Right hindlimb (tissue), 1 donor: ENCODE results near the gene DNPH1.

Experiments
- DNase-seq: peaks from one replicate; pipeline ENCODE4 v3.0.0-alpha.2; 2018

The DNPH1 gene

GRCh38 chr6:43207286-43207685 lies 22.0 kb downstream of the DNPH1 start:
- no peak for DNase-seq

- no peak for DNase-seq
Observed at GRCh38 chr6:43205849-43206248, 23.4 kb downstream of the DNPH1 start.

- no peak for DNase-seq
Observed at GRCh38 chr6:43204271-43205105, 24.8 kb downstream of the DNPH1 start.

- DNase-seq, result no peak
Observed at GRCh38 chr6:43203718-43204095, 25.6 kb downstream of the DNPH1 start.

GRCh38 chr6:43203029-43203717 lies 26.1 kb downstream of the DNPH1 start:
- DNase-seq, result no peak

GRCh38 chr6:43202451-43202850 lies 26.8 kb downstream of the DNPH1 start:
- no peak for DNase-seq

- no peak for DNase-seq
Observed at GRCh38 chr6:43200541-43200940, 28.7 kb downstream of the DNPH1 start.

GRCh38 chr6:43199912-43200311 lies 29.4 kb downstream of the DNPH1 start:
- DNase-seq, result no peak

GRCh38 chr6:43196337-43196736 lies 32.9 kb downstream of the DNPH1 start:
- DNase-seq, result no peak

GRCh38 chr6:43193929-43194328 lies 35.4 kb downstream of the DNPH1 start:
- DNase-seq, result no peak

GRCh38 chr6:43192911-43193310 lies 36.4 kb downstream of the DNPH1 start:
- DNase-seq, result no peak

GRCh38 chr6:43189776-43190304 lies 39.4 kb downstream of the DNPH1 start:
- DNase-seq, result no peak

GRCh38 chr6:43188426-43188825 lies 40.9 kb downstream of the DNPH1 start:
- DNase-seq, result no peak

- no peak for DNase-seq
Observed at GRCh38 chr6:43187821-43188220, 41.5 kb downstream of the DNPH1 start.

GRCh38 chr6:43186706-43187105 lies 42.6 kb downstream of the DNPH1 start:
- DNase-seq, result no peak

GRCh38 chr6:43186019-43186418 lies 43.3 kb downstream of the DNPH1 start:
- DNase-seq, result no peak

- no peak for DNase-seq
Observed at GRCh38 chr6:43185391-43185985, 43.8 kb downstream of the DNPH1 start.

GRCh38 chr6:43184268-43184985 lies 44.9 kb downstream of the DNPH1 start:
- DNase-seq, result no peak

GRCh38 chr6:43183441-43183840 lies 45.8 kb downstream of the DNPH1 start:
- DNase-seq, result no peak

GRCh38 chr6:43181942-43182860 lies 47.1 kb downstream of the DNPH1 start, which contains the start of gene CUL9:
CUL9 (plus strand) TSS chr6:43182196; CDS start chr6:43184311, 2,115 bp downstream.
- peak; percentile 89 for DNase-seq

- DNase-seq, result no peak
Observed at GRCh38 chr6:43181621-43181941, 47.7 kb downstream of the DNPH1 start.

- no peak for DNase-seq
Observed at GRCh38 chr6:43180985-43181384, 48.3 kb downstream of the DNPH1 start.
